ENCODE measurements around the gene ALDH1B1. TPM values are rescaled to one million over a fixed set of nuclear protein-coding genes. Genes with fewer than 3 reads are reported as not detected.
A peak's percentile ranks its signal among the peaks of the same experiment; 100 is the strongest.

Gene ALDH1B1
- total and polyA plus RNA-seq, 7 donors: 24.9 to 120 (median 46.9) TPM

DNA sequence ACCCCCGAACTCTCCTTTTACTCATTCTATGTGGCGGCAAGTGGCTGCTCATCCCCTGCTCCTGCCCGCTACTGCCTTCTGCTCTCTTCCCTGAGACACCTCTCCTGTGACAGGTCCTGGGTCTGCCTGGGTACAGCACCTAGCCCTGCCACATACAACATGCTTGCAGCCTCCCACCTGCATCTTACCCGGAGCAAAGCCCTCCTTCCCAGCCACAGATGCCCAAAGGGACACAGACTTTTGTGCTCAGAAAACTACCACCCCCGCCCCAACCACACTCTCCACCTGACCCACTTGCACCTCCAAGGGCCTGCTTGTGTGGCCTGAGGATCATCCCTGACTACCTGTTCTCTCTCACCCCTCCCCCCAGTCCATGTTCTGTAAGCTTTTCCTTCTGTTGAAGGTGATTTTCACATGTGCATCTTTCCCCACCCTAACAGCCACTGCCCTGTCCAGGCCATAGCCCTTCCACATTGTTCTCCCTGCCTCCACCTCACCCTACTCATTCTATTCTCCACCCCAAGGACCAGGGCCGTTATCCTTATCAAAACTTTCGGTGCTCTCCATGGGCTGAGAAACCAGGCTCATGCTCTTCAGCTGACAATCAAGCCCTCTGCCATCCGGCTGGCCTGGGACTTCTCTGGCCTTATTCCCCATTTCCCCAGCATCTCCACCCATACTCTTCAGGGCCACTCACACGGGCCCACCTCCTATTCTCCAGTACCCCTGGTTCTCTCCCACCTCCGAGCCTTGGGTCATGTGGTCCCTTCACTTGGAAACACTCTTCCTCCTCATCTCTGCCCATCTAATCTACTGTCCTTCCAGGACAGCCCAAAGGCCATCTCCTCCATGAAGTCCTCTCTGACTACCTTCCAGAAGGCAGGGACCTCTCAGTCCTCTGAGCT is 46.4 kb upstream of the ALDH1B1 start:
- no peak overlapping the region for H3K27ac ChIP-seq
- 92% methylated on average over 10 of the region's 10 CpGs for WGBS, 3 donors
- H3K4me3 ChIP-seq: no peak overlapping the region
- ATAC-seq (no peak), DNase-seq (no peak)
- TF ChIP-seq, protein P1, sequence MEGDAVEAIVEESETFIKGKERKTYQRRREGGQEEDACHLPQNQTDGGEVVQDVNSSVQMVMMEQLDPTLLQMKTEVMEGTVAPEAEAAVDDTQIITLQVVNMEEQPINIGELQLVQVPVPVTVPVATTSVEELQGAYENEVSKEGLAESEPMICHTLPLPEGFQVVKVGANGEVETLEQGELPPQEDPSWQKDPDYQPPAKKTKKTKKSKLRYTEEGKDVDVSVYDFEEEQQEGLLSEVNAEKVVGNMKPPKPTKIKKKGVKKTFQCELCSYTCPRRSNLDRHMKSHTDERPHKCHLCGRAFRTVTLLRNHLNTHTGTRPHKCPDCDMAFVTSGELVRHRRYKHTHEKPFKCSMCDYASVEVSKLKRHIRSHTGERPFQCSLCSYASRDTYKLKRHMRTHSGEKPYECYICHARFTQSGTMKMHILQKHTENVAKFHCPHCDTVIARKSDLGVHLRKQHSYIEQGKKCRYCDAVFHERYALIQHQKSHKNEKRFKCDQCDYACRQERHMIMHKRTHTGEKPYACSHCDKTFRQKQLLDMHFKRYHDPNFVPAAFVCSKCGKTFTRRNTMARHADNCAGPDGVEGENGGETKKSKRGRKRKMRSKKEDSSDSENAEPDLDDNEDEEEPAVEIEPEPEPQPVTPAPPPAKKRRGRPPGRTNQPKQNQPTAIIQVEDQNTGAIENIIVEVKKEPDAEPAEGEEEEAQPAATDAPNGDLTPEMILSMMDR (IDR thresholded peaks at IDR 0.05): no peak
- peaks cover 0 to 3% (median 2%) of the 10 kb centered on the region in 3 donors for H3K27me3 ChIP-seq (ENCODE audit: insufficient read depth in 3 of 3, low read length in 2 of 3)
- H3K36me3 ChIP-seq (ENCODE audit: insufficient read depth in 1 of 2, low read depth in 1 of 2): no peaks in the 10 kb centered on the region
- intact Hi-C loops (cut with DNase I): no loop called here
- no peaks in the 10 kb centered on the region for H3K4me1 ChIP-seq
- H3K9me3 ChIP-seq: no peaks in the 10 kb centered on the region

DNA sequence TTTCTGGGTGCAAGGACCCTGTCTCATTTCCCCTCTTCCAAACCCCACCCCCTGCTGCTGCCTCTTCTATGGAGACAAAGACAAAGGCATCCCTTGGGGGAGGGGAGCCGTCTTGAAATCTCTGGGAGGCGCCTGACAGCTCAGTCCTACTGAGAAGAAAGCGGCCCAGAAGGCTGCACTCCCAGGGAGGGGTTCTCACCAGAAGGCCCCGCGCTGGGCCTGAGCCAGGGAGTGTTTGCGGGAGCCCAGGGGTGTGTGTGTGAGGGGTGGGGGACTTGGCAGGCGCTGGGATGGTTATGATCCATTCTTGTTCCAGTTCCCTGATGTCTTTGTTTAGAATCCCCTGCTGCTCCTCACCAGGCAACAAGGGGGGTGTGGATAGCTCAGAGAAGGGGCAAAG is 45.7 kb upstream of the ALDH1B1 start:
- no peak for DNase-seq
- TF ChIP-seq, protein P1 (IDR thresholded peaks at IDR 0.05): no peak
- Histone ChIP-seq H3K27me3 (ENCODE audit: insufficient read depth in 3 of 3, low read length in 2 of 3) (peaks cover 0 to 3% (median 2%) of the 10 kb centered on the region in 3 donors), H3K36me3 (ENCODE audit: insufficient read depth in 1 of 2, low read depth in 1 of 2) (no peaks in the 10 kb centered on the region), H3K9me3 (no peaks in the 10 kb centered on the region), H3K4me3 (no peak overlapping the region), H3K27ac (no peak overlapping the region), H3K4me1 (no peaks in the 10 kb centered on the region)
- WGBS, 3 donors: 42 to 52% (median 44%) methylated on average over 7 of the region's 7 CpGs
- intact Hi-C loops (cut with DNase I): no loop called here
- no peak for ATAC-seq

DNA sequence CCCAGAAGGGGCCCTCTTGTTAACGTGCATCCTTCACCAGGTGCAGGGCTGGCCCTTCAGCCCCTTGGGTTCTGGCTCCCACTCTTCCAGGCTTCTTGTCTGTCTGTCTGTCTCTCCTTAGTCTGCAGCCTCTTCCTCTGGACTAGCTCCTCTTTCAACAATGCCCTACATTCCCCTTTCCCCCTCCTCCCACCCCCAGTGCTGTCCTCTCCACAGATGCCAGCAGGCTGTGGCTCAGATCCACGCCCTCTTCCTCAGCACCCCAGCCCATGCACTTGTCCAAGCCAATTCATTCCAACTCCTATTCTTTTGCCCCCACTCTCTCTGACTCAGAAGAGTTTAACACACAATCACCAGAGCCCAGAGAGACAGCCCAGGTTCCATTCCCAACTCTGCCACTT is 45.2 kb upstream of the ALDH1B1 start:
- H3K27ac ChIP-seq: no peak overlapping the region
- H3K4me3 ChIP-seq: no peak overlapping the region
- TF ChIP-seq, protein P1 (IDR thresholded peaks at IDR 0.05): no peak
- no peak for DNase-seq
- intact Hi-C loops (cut with DNase I): no loop called here
- WGBS, 3 donors: 49 to 67% (median 54%) methylated on average over 2 of the region's 2 CpGs
- ATAC-seq: no peak
- H3K27me3 ChIP-seq (ENCODE audit: insufficient read depth in 3 of 3, low read length in 2 of 3): peaks cover 0 to 3% (median 2%) of the 10 kb centered on the region in 3 donors
- no peaks in the 10 kb centered on the region for H3K9me3 ChIP-seq
- no peaks in the 10 kb centered on the region for H3K4me1 ChIP-seq
- no peaks in the 10 kb centered on the region for H3K36me3 ChIP-seq (ENCODE audit: insufficient read depth in 1 of 2, low read depth in 1 of 2)

DNA sequence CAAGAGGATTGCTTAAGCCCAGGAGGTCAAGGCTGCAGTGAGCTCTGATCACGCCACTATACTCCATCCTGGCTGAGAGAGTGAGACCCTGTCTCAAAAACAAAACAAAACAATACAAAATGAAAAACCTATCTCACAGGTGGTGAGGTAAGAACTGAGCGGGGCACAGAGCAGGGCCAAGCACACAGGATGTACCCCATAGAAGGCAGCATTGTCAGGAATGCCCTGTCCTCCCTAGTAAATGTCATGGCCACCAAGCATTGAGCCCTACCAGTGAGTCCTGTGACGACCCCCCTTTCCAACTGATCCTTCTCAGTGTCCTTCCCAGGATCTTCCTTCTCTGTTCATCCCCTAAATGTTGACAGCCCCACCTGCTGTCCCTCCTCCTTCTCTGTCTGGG is 44.6 kb upstream of the ALDH1B1 start:
- 75 to 84% (median 83%) methylated on average over 3 of the region's 3 CpGs for WGBS, 3 donors
- ATAC-seq: peak in 1 of 4 donors; percentile 25
- intact Hi-C loops (cut with DNase I): no loop called here

More for the DNA sequence above, 44.6 kb upstream of the ALDH1B1 start:
- no peak overlapping the region for H3K4me3 ChIP-seq
- DNase-seq: no peak
- H3K27me3 ChIP-seq (ENCODE audit: insufficient read depth in 3 of 3, low read length in 2 of 3): peaks cover 0 to 3% (median 2%) of the 10 kb centered on the region in 3 donors
- TF ChIP-seq, protein P1 (IDR thresholded peaks at IDR 0.05): no peak
- no peaks in the 10 kb centered on the region for H3K9me3 ChIP-seq
- no peaks in the 10 kb centered on the region for H3K36me3 ChIP-seq (ENCODE audit: insufficient read depth in 1 of 2, low read depth in 1 of 2)
- no peak overlapping the region for H3K27ac ChIP-seq
- H3K4me1 ChIP-seq: no peaks in the 10 kb centered on the region
